Thyroid gland (tissue), 4 donors: Measurements from ENCODE around the gene TREML2.

Experiments used
- POLR2A ChIP-seq, 2 donors: fragments of 450-650 bp; IDR thresholded peaks; one replicate each; pipeline ENCODE4 v1.6.1; 2017; ENCODE audit warnings: antibody characterized with exemption in 2 of 2, mild to moderate bottlenecking in 2 of 2, moderate library complexity in 1 of 2
- TF ChIP-seq, protein P1 (sequence below), 6 experiments: fragments of 200-600 bp in 3 of 6; fragments of 450-650 bp in 3 of 6; sonication (generic) in 3 of 6; IDR thresholded peaks; one replicate each; pipeline ENCODE4 v1.5.1; 2016 to 2019; ENCODE audit warnings: antibody characterized with exemption in 6 of 6, mild to moderate bottlenecking in 2 of 6, inconsistent platforms in 1 of 6, moderate library complexity in 1 of 6

GRCh38 chr6:41193884-41194283 lies 7.1 kb downstream of the TREML2 start:
- no peak for TF ChIP-seq POLR2A (IDR thresholded peaks at IDR 0.05)
- TF ChIP-seq, protein P1, sequence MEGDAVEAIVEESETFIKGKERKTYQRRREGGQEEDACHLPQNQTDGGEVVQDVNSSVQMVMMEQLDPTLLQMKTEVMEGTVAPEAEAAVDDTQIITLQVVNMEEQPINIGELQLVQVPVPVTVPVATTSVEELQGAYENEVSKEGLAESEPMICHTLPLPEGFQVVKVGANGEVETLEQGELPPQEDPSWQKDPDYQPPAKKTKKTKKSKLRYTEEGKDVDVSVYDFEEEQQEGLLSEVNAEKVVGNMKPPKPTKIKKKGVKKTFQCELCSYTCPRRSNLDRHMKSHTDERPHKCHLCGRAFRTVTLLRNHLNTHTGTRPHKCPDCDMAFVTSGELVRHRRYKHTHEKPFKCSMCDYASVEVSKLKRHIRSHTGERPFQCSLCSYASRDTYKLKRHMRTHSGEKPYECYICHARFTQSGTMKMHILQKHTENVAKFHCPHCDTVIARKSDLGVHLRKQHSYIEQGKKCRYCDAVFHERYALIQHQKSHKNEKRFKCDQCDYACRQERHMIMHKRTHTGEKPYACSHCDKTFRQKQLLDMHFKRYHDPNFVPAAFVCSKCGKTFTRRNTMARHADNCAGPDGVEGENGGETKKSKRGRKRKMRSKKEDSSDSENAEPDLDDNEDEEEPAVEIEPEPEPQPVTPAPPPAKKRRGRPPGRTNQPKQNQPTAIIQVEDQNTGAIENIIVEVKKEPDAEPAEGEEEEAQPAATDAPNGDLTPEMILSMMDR (IDR thresholded peaks at IDR 0.05): no peak
